Upper lobe of right lung (tissue), 1 donor: Measurements from ENCODE around the gene FBN1. TPM values are rescaled to one million over a fixed set of nuclear protein-coding genes. Genes with fewer than 3 reads are reported as not detected.

Source experiments
- ATAC-seq: fragments of 200-7000 bp; cut with Tn5 transposase; one replicate; pipeline ENCODE4 v1.9.1; 2020; ENCODE audit warnings: mild to moderate bottlenecking, moderate library complexity
- DNase-seq: peaks from one replicate; pipeline ENCODE4 v3.0.0-alpha.2; 2020
- H3K27ac ChIP-seq: fragments of 200-600 bp; one replicate; pipeline ENCODE4 v1.8.0; 2022
- H3K27me3 ChIP-seq: fragments of 200-600 bp; one replicate; pipeline ENCODE4 v1.8.0; 2022; ENCODE audit warnings: mild to moderate bottlenecking
- H3K36me3 ChIP-seq: fragments of 200-600 bp; one replicate; pipeline ENCODE4 v1.8.0; 2022
- H3K4me1 ChIP-seq: fragments of 200-600 bp; one replicate; pipeline ENCODE4 v1.8.0; 2022
- H3K4me3 ChIP-seq: fragments of 200-600 bp; one replicate; pipeline ENCODE4 v1.8.0; 2022; ENCODE audit warnings: mild to moderate bottlenecking
- H3K9me3 ChIP-seq: fragments of 200-600 bp; one replicate; pipeline ENCODE4 v1.8.0; 2022
- intact Hi-C: fragments of 100-400 bp; cut with DNase I; formaldehyde crosslinking; loops from one replicate; pipeline ENCODE4 v1.11.0; 2022
- total RNA-seq: library from RNA; stranded (reverse); fragmentation: NEBNext Ultra II Directional; extraction: Animal tissue kit (Norgen Biotek cat#: 25700); gene quantifications from one replicate; pipeline ENCODE4 v1.2.1, GENCODE V29; 2021
- TF ChIP-seq, protein P1 (sequence below): fragments of 200-600 bp; IDR thresholded peaks from one replicate; pipeline ENCODE4 v1.8.0; 2022; ENCODE audit warnings: antibody characterized with exemption
- donor health status: DM: no; HTN: yes; CAD: no; lungs with severe emphysema.

FBN1 gene
- total RNA-seq, 1 donor from 2014 or later = 46.9 TPM

- no peak for DNase-seq
- intact Hi-C loops = no loop called here
- Histone ChIP-seq H3K4me1 (peaks cover 10% of the 10 kb centered on the region), H3K27ac (no peak overlapping the region), H3K4me3 (no peak overlapping the region), H3K9me3 (no peaks in the 10 kb centered on the region), H3K27me3 (no peaks in the 10 kb centered on the region), H3K36me3 (peaks cover 19% of the 10 kb centered on the region)
- ATAC-seq = no peak
- TF ChIP-seq, protein P1, sequence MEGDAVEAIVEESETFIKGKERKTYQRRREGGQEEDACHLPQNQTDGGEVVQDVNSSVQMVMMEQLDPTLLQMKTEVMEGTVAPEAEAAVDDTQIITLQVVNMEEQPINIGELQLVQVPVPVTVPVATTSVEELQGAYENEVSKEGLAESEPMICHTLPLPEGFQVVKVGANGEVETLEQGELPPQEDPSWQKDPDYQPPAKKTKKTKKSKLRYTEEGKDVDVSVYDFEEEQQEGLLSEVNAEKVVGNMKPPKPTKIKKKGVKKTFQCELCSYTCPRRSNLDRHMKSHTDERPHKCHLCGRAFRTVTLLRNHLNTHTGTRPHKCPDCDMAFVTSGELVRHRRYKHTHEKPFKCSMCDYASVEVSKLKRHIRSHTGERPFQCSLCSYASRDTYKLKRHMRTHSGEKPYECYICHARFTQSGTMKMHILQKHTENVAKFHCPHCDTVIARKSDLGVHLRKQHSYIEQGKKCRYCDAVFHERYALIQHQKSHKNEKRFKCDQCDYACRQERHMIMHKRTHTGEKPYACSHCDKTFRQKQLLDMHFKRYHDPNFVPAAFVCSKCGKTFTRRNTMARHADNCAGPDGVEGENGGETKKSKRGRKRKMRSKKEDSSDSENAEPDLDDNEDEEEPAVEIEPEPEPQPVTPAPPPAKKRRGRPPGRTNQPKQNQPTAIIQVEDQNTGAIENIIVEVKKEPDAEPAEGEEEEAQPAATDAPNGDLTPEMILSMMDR = no peak
These were observed 224.1 kb downstream of the FBN1 start for GRCh38 chr15:48421362-48421761.

DNA sequence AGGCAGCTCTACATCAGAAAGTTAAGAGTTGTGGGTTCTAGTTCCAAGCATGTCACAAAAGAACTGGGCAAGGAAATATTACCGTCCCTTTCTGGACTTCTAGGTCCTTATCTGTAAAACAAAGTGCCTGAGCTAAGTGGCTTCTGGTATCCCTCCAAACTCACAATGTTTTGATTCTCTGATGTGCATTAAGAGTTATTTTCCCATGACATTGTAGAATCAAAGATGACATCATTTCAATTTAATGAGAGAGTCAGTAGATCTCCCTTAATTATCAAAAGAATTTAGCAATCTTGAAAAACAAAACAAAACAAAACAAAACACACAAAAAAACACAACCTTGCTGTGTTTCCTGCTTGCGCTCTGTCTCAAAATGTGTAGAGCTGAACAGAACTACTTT, 225.6 kb downstream of the FBN1 start:
- Histone ChIP-seq H3K4me3 (no peak overlapping the region), H3K9me3 (no peaks in the 10 kb centered on the region), H3K27me3 (no peaks in the 10 kb centered on the region), H3K4me1 (peaks cover 10% of the 10 kb centered on the region), H3K27ac (no peak overlapping the region), H3K36me3 (peaks cover 13% of the 10 kb centered on the region)
- DNase-seq = no peak
- TF ChIP-seq, protein P1 = no peak
- intact Hi-C loops = no loop called here
- no peak for ATAC-seq

DNA sequence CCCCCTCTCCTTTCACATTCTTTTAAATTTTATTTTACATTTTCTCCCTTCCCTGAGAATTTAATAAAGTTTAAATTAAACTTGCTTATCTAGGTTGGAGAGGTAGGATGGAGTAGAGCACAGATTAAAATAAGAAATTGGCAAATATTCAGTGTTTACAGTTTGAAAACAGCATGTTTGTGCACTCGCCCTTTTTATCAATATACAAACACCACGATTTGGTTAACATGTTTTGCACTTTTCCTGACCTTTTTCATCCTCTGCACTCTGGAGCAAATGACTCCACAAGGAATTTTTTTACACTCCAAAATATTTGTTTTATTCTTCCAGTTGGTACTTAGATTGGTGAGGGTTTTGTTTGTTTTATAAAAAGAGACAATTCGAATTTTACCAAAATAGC, 227.2 kb downstream of the FBN1 start:
- Histone ChIP-seq H3K4me1 (peaks cover 10% of the 10 kb centered on the region), H3K27ac (no peak overlapping the region), H3K36me3 (peaks cover 12% of the 10 kb centered on the region), H3K4me3 (no peak overlapping the region), H3K9me3 (no peaks in the 10 kb centered on the region), H3K27me3 (no peaks in the 10 kb centered on the region)
- no peak for ATAC-seq
- no peak for DNase-seq
- TF ChIP-seq, protein P1 = no peak
- intact Hi-C loops = no loop called here

DNA sequence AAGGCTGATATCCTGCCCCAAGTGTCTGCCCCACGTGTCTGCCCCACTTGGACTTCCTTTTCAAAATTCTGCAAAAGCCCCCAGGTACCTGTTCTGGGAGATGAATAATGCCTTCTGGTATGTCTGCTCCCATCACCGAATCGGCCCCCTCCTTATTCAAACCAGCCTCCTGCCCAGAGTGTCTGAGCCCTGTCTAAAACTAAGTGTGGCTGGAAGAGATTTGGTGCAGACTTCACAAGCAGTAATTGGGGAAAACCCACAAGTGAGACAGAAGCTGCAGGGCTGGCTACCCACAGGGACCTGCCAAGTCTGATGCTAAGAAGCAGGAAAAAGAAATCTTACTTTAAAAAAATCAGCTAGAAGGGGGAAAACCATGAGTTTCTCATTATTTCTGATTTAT, 229.2 kb downstream of the FBN1 start:
- H3K36me3 ChIP-seq = peaks cover 7% of the 10 kb centered on the region

GRCh38 chr15:48415036-48415886, 230.2 kb downstream of the FBN1 start:
- TF ChIP-seq, protein P1 = no peak
- DNase-seq (no peak), ATAC-seq (no peak)
- peaks cover 14% of the 10 kb centered on the region for H3K4me1 ChIP-seq
- intact Hi-C loops = no loop called here
- peaks cover 1% of the 10 kb centered on the region for H3K36me3 ChIP-seq
- H3K27me3 ChIP-seq = no peaks in the 10 kb centered on the region
- H3K9me3 ChIP-seq = no peaks in the 10 kb centered on the region
- no peak overlapping the region for H3K4me3 ChIP-seq
- H3K27ac ChIP-seq = no peak overlapping the region

More for the DNA sequence above, 229.2 kb downstream of the FBN1 start:
- Histone ChIP-seq H3K27me3 (no peaks in the 10 kb centered on the region), H3K4me1 (peaks cover 14% of the 10 kb centered on the region), H3K27ac (no peak overlapping the region), H3K9me3 (no peaks in the 10 kb centered on the region), H3K4me3 (no peak overlapping the region)
- no peak for ATAC-seq
- TF ChIP-seq, protein P1 = no peak
- intact Hi-C loops = no loop called here
- DNase-seq = no peak
